ENCODE measurements around the gene ADAMTS9. TPM values are rescaled to one million over a fixed set of nuclear protein-coding genes. Genes with fewer than 3 reads are reported as not detected.
A peak's percentile ranks its signal among the peaks of the same experiment; 100 is the strongest.

ADAMTS9 gene
- total RNA-seq, 1 donor = 0.54 TPM

GRCh38 chr3:64604313-64604712 lies 83.5 kb downstream of the ADAMTS9 start:
- no peak overlapping the region for H3K4me3 ChIP-seq (ENCODE audit: low read depth, low read length)
- no peak for TF ChIP-seq CTCF (IDR thresholded peaks at IDR 0.05; ENCODE audit: insufficient read depth, low read length)
- no peak for DNase-seq (ENCODE audit: low read depth)

GRCh38 chr3:64601824-64602223 lies 86.0 kb downstream of the ADAMTS9 start:
- H3K4me3 ChIP-seq (ENCODE audit: low read depth, low read length) = no peak overlapping the region
- no peak for DNase-seq (ENCODE audit: low read depth)
- no peak for TF ChIP-seq CTCF (IDR thresholded peaks at IDR 0.05; ENCODE audit: insufficient read depth, low read length)

- TF ChIP-seq CTCF (IDR thresholded peaks at IDR 0.05; ENCODE audit: insufficient read depth, low read length) = no peak
- no peak for DNase-seq (ENCODE audit: low read depth)
- no peak overlapping the region for H3K4me3 ChIP-seq (ENCODE audit: low read depth, low read length)
Observed at GRCh38 chr3:64600246-64600950, 87.4 kb downstream of the ADAMTS9 start.

GRCh38 chr3:64599651-64600050 lies 88.1 kb downstream of the ADAMTS9 start:
- no peak overlapping the region for H3K4me3 ChIP-seq (ENCODE audit: low read depth, low read length)
- DNase-seq (ENCODE audit: low read depth) = no peak
- no peak for TF ChIP-seq CTCF (IDR thresholded peaks at IDR 0.05; ENCODE audit: insufficient read depth, low read length)

- peak; percentile 90 for DNase-seq (ENCODE audit: low read depth)
- no peak for TF ChIP-seq CTCF (IDR thresholded peaks at IDR 0.05; ENCODE audit: insufficient read depth, low read length)
- H3K4me3 ChIP-seq (ENCODE audit: low read depth, low read length) = no peak overlapping the region
Observed at GRCh38 chr3:64595253-64595694, 92.5 kb downstream of the ADAMTS9 start.

GRCh38 chr3:64594134-64594533 lies 93.7 kb downstream of the ADAMTS9 start:
- DNase-seq (ENCODE audit: low read depth) = no peak
- H3K4me3 ChIP-seq (ENCODE audit: low read depth, low read length) = no peak overlapping the region
- TF ChIP-seq CTCF (IDR thresholded peaks at IDR 0.05; ENCODE audit: insufficient read depth, low read length) = no peak

GRCh38 chr3:64593350-64593749 lies 94.5 kb downstream of the ADAMTS9 start:
- no peak overlapping the region for H3K4me3 ChIP-seq (ENCODE audit: low read depth, low read length)
- no peak for TF ChIP-seq CTCF (IDR thresholded peaks at IDR 0.05; ENCODE audit: insufficient read depth, low read length)
- no peak for DNase-seq (ENCODE audit: low read depth)
